ENCODE measurements around the gene DMBX1.

The DMBX1 gene

DNA sequence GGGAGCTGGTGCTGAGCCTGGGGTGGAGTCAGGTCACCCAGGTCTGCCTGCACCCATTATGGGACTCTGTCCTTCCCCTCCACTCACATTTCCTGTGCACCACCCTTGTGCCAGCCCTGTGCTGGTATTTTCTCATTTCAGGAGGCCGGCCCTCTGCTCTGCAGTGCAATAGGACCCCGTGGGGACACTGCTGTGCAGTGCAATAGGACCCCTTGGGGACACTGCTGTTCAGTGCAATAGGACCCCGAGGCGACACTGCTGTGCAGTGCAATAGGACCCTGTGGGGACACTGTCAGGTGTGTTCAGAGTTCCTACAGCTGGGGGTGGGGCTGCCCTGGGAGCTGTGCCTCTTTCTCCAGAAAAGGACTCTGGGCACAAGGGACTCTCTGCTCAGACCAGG, 36.2 kb upstream of the DMBX1 start:
- no peak for DNase-seq

DNA sequence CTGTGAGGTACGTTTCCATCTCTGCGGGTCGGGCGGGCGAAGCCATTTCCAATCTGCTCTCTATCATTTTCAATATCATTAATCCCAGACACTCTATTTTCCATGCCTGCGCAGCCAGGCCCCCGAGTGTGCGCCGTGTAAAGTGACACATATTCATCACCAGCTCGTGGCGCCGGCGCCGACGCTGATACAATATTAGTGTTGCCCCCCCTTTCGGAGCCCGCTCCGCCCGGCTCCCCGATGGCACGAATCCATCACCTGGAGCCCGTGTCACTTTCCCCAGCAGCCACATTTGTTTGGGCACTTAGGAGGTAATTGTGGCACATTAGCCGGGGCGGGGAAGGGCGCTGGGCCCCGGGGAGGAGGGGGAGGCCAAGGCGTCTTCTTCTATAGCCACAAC, 33.7 kb upstream of the DMBX1 start:
- Histone ChIP-seq H2AFZ (ENCODE audit: low read depth, low read length) (no peak overlapping the region), H3K4me2 (ENCODE audit: insufficient read depth, low read length) (no peak overlapping the region), H3K36me3 (ENCODE audit: insufficient read depth, low read length) (no peaks in the 10 kb centered on the region), H3K4me1 (ENCODE audit: insufficient read depth, low read length) (no peaks in the 10 kb centered on the region), H3K4me3 (ENCODE audit: low read depth in 1 of 2, low read length in 2 of 2) (no peak overlapping the region), H3K27ac (ENCODE audit: low read length) (no peak overlapping the region), H3K9me3 (ENCODE audit: insufficient read depth, low read length, severe bottlenecking) (no peaks in the 10 kb centered on the region), H3K9ac (ENCODE audit: low read depth, low read length) (no peak overlapping the region), H3K27me3 (ENCODE audit: insufficient read depth, low read length, poor library complexity) (peaks cover 44% of the 10 kb centered on the region), H3K79me2 (ENCODE audit: insufficient read depth, low read length) (no peaks in the 10 kb centered on the region), H4K20me1 (ENCODE audit: insufficient read depth, low read length) (no peaks in the 10 kb centered on the region; the same call in 1 of the 2 replicates)
- TF ChIP-seq, protein P1, sequence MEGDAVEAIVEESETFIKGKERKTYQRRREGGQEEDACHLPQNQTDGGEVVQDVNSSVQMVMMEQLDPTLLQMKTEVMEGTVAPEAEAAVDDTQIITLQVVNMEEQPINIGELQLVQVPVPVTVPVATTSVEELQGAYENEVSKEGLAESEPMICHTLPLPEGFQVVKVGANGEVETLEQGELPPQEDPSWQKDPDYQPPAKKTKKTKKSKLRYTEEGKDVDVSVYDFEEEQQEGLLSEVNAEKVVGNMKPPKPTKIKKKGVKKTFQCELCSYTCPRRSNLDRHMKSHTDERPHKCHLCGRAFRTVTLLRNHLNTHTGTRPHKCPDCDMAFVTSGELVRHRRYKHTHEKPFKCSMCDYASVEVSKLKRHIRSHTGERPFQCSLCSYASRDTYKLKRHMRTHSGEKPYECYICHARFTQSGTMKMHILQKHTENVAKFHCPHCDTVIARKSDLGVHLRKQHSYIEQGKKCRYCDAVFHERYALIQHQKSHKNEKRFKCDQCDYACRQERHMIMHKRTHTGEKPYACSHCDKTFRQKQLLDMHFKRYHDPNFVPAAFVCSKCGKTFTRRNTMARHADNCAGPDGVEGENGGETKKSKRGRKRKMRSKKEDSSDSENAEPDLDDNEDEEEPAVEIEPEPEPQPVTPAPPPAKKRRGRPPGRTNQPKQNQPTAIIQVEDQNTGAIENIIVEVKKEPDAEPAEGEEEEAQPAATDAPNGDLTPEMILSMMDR (IDR thresholded peaks at IDR 0.05; ENCODE audit: borderline replicate concordance, extremely low read depth, low read length, poor library complexity, severe bottlenecking), result no peak
- TF ChIP-seq EZH2 (IDR thresholded peaks at IDR 0.05; ENCODE audit: borderline replicate concordance, low read depth, low read length, severe bottlenecking), result no peak
- ATAC-seq (ENCODE audit: insufficient read depth, low read depth) (no peak), DNase-seq (no peak)

More for the DNA sequence above, 36.2 kb upstream of the DMBX1 start:
- Histone ChIP-seq H3K27me3 (ENCODE audit: insufficient read depth, low read length, poor library complexity) (peaks cover 24% of the 10 kb centered on the region), H2AFZ (ENCODE audit: low read depth, low read length) (no peak overlapping the region), H3K4me3 (ENCODE audit: low read depth in 1 of 2, low read length in 2 of 2) (no peak overlapping the region), H3K36me3 (ENCODE audit: insufficient read depth, low read length) (no peaks in the 10 kb centered on the region), H3K9ac (ENCODE audit: low read depth, low read length) (no peak overlapping the region), H3K79me2 (ENCODE audit: insufficient read depth, low read length) (no peaks in the 10 kb centered on the region), H3K9me3 (ENCODE audit: insufficient read depth, low read length, severe bottlenecking) (no peaks in the 10 kb centered on the region), H4K20me1 (ENCODE audit: insufficient read depth, low read length) (no peaks in the 10 kb centered on the region; the same call in 1 of the 2 replicates), H3K4me1 (ENCODE audit: insufficient read depth, low read length) (no peaks in the 10 kb centered on the region), H3K4me2 (ENCODE audit: insufficient read depth, low read length) (no peak overlapping the region), H3K27ac (ENCODE audit: low read length) (no peak overlapping the region)
- no peak for ATAC-seq (ENCODE audit: insufficient read depth, low read depth)
- no peak for TF ChIP-seq EZH2 (IDR thresholded peaks at IDR 0.05; ENCODE audit: borderline replicate concordance, low read depth, low read length, severe bottlenecking)

- no peak overlapping the region for H3K9ac ChIP-seq (ENCODE audit: low read depth, low read length)
- H3K9me3 ChIP-seq (ENCODE audit: insufficient read depth, low read length, severe bottlenecking), result no peaks in the 10 kb centered on the region
- H3K4me3 ChIP-seq (ENCODE audit: low read depth in 1 of 2, low read length in 2 of 2), result no peak overlapping the region
- no peaks in the 10 kb centered on the region for H3K4me1 ChIP-seq (ENCODE audit: insufficient read depth, low read length)
- TF ChIP-seq EZH2 (IDR thresholded peaks at IDR 0.05; ENCODE audit: borderline replicate concordance, low read depth, low read length, severe bottlenecking), result no peak
- TF ChIP-seq, protein P1 (IDR thresholded peaks at IDR 0.05; ENCODE audit: borderline replicate concordance, extremely low read depth, low read length, poor library complexity, severe bottlenecking), result no peak
- H3K36me3 ChIP-seq (ENCODE audit: insufficient read depth, low read length), result no peaks in the 10 kb centered on the region
- H4K20me1 ChIP-seq (ENCODE audit: insufficient read depth, low read length), result no peaks in the 10 kb centered on the region; the same call in 1 of the 2 replicates
- ATAC-seq (ENCODE audit: insufficient read depth, low read depth), result no peak
- DNase-seq, result no peak
- no peak overlapping the region for H3K4me2 ChIP-seq (ENCODE audit: insufficient read depth, low read length)
- H3K79me2 ChIP-seq (ENCODE audit: insufficient read depth, low read length), result no peaks in the 10 kb centered on the region
- H3K27me3 ChIP-seq (ENCODE audit: insufficient read depth, low read length, poor library complexity), result peaks cover 49% of the 10 kb centered on the region
- no peak overlapping the region for H2AFZ ChIP-seq (ENCODE audit: low read depth, low read length)
- H3K27ac ChIP-seq (ENCODE audit: low read length), result no peak overlapping the region
Observed at GRCh38 chr1:46456411-46456963, 33.1 kb upstream of the DMBX1 start.

DNA sequence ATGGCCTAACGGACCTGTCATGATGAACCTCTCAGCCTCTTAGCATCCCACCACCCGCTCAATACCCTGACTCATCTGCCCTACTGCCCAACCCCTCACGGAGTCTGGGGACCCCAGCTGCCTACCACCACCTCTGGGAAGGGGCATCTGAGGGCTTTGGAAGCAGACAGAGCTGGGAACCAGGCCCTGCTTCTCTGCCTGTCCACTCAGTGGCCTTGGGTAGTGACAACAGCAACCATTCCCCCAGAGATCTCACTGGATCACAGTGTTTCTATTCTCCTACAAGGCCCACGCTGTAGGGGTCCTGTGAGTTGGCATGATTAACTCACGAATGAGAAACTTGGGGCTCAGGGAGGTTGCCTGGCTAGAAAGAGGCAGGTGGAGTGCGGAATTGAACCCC, 32.5 kb upstream of the DMBX1 start:
- TF ChIP-seq, protein P1 (IDR thresholded peaks at IDR 0.05; ENCODE audit: borderline replicate concordance, extremely low read depth, low read length, poor library complexity, severe bottlenecking), result no peak
- TF ChIP-seq EZH2 (IDR thresholded peaks at IDR 0.05; ENCODE audit: borderline replicate concordance, low read depth, low read length, severe bottlenecking), result no peak
- H3K4me3 ChIP-seq (ENCODE audit: low read depth in 1 of 2, low read length in 2 of 2), result no peak overlapping the region
- H3K9ac ChIP-seq (ENCODE audit: low read depth, low read length), result no peak overlapping the region
- H3K79me2 ChIP-seq (ENCODE audit: insufficient read depth, low read length), result no peaks in the 10 kb centered on the region
- H3K36me3 ChIP-seq (ENCODE audit: insufficient read depth, low read length), result no peaks in the 10 kb centered on the region
- no peak overlapping the region for H2AFZ ChIP-seq (ENCODE audit: low read depth, low read length)
- ATAC-seq (ENCODE audit: insufficient read depth, low read depth) (no peak), DNase-seq (no peak)
- no peaks in the 10 kb centered on the region; the same call in 1 of the 2 replicates for H4K20me1 ChIP-seq (ENCODE audit: insufficient read depth, low read length)
- H3K9me3 ChIP-seq (ENCODE audit: insufficient read depth, low read length, severe bottlenecking), result no peaks in the 10 kb centered on the region
- H3K4me1 ChIP-seq (ENCODE audit: insufficient read depth, low read length), result no peaks in the 10 kb centered on the region
- no peak overlapping the region for H3K4me2 ChIP-seq (ENCODE audit: insufficient read depth, low read length)
- peaks cover 56% of the 10 kb centered on the region for H3K27me3 ChIP-seq (ENCODE audit: insufficient read depth, low read length, poor library complexity)
- no peak overlapping the region for H3K27ac ChIP-seq (ENCODE audit: low read length)
